ENCODE measurements around the gene AFM. TPM values are rescaled to one million over a fixed set of nuclear protein-coding genes. Genes with fewer than 3 reads are reported as not detected.

Gene AFM
- total RNA-seq, 1 experiment from 2014 or later, result not detected

GRCh38 chr4:73448448-73449203 is 32.9 kb upstream of the AFM start:
- no peak overlapping the region; a peak in 1 of 5 replicates for H3K4me3 Mint-ChIP-seq
- H3K23ac ChIP-seq (ENCODE audit: insufficient read length, low read depth, low read length), result no peak overlapping the region
- no peak overlapping the region for H3K27ac Mint-ChIP-seq
- no peak overlapping the region for H3K4me2 ChIP-seq (ENCODE audit: insufficient read depth, insufficient read length, low read length)
- WGBS (ENCODE audit: extremely low coverage, insufficient read length, low lambda C conversion rate), result no CpG with 5 or more reads among the region's 4 CpGs
- H3K18ac ChIP-seq (ENCODE audit: insufficient read length, low read depth, low read length), result no peak overlapping the region
- no peaks in the 10 kb centered on the region for H3K27me3 ChIP-seq (ENCODE audit: insufficient read depth, low read length)
- peaks cover 14% of the 10 kb centered on the region; the same call in 1 of the 2 replicates for H3K4me1 ChIP-seq (ENCODE audit: insufficient read depth, low read length)
- H3K27me3 Mint-ChIP-seq (ENCODE audit: low read depth), result no peaks in the 10 kb centered on the region
- no peak overlapping the region for H3K9ac ChIP-seq (ENCODE audit: extremely low read depth, insufficient read length, low read length)
- H2AK5ac ChIP-seq (ENCODE audit: insufficient read length, low read length), result no peak overlapping the region
- no peak overlapping the region for H2BK120ac ChIP-seq (ENCODE audit: low read depth, low read length, poor library complexity, severe bottlenecking)
- no peak overlapping the region for H2BK5ac ChIP-seq (ENCODE audit: insufficient read length, low read length)
- no peak overlapping the region for H3T11ph ChIP-seq (ENCODE audit: low read length)
- H4K8ac ChIP-seq (replicated peaks; ENCODE audit: insufficient read length, low read depth, low read length), result no peak overlapping the region
- H3K14ac ChIP-seq (ENCODE audit: insufficient read depth, low read length), result no peak overlapping the region
- no peak overlapping the region for H2BK12ac ChIP-seq (ENCODE audit: insufficient read length, low read depth, low read length)
- no peak overlapping the region for H2AFZ ChIP-seq (ENCODE audit: low read length)
- no peak for TF ChIP-seq CTCF (conservative IDR thresholded peaks at IDR 0.05)
- no peak overlapping the region for H3K27ac ChIP-seq (ENCODE audit: insufficient read length, low read depth, low read length)
- no peaks in the 10 kb centered on the region for H3K9me3 Mint-ChIP-seq
- no peaks in the 10 kb centered on the region for H3K36me3 Mint-ChIP-seq (ENCODE audit: insufficient read depth in 1 of 3, low read depth in 3 of 3)
- H3K79me2 ChIP-seq (ENCODE audit: insufficient read depth, low read length), result no peaks in the 10 kb centered on the region
- H3K23me2 ChIP-seq (ENCODE audit: insufficient read length, low read depth, low read length, poor library complexity, severe bottlenecking), result peaks cover 3% of the 10 kb centered on the region
- H3K79me1 ChIP-seq (ENCODE audit: insufficient read depth, low read depth, low read length, poor library complexity, severe bottlenecking), result no peaks in the 10 kb centered on the region
- no peaks in the 10 kb centered on the region for H4K20me1 ChIP-seq (ENCODE audit: control insufficient read depth, insufficient read depth, insufficient read length)
- H3K56ac ChIP-seq (ENCODE audit: insufficient read length, low read depth, low read length), result no peak overlapping the region
- H3K9me3 ChIP-seq (ENCODE audit: control insufficient read depth, low read depth, low read length), result no peaks in the 10 kb centered on the region
- no peak overlapping the region for H3K4ac ChIP-seq (ENCODE audit: low read depth, low read length)
- H2BK20ac ChIP-seq (ENCODE audit: low read depth, low read length, poor library complexity, severe bottlenecking), result no peak overlapping the region
- peaks cover 46 to 51% of the 10 kb centered on the region in 2 experiments for H3K4me1 Mint-ChIP-seq
- no peak for DNase-seq
- no peak overlapping the region for H4K5ac ChIP-seq (ENCODE audit: insufficient read length, low read depth, low read length)
- H2BK15ac ChIP-seq (ENCODE audit: low read depth, low read length), result no peak overlapping the region
- H4K91ac ChIP-seq (ENCODE audit: insufficient read length, low read depth, low read length), result no peak overlapping the region
